GM18873 (cell line): Measurements from ENCODE around the gene VPS8.

ENCODE experiments used
- ATAC-seq: cut with Tn5 transposase; IDR thresholded peaks from one replicate; pipeline ENCODE4 v1.9.1; 2021; ENCODE audit warnings: mild to moderate bottlenecking, moderate library complexity, moderate number of reproducible peaks; ENCODE audit not compliant: unreplicated experiment, low FRiP score

The VPS8 gene

DNA sequence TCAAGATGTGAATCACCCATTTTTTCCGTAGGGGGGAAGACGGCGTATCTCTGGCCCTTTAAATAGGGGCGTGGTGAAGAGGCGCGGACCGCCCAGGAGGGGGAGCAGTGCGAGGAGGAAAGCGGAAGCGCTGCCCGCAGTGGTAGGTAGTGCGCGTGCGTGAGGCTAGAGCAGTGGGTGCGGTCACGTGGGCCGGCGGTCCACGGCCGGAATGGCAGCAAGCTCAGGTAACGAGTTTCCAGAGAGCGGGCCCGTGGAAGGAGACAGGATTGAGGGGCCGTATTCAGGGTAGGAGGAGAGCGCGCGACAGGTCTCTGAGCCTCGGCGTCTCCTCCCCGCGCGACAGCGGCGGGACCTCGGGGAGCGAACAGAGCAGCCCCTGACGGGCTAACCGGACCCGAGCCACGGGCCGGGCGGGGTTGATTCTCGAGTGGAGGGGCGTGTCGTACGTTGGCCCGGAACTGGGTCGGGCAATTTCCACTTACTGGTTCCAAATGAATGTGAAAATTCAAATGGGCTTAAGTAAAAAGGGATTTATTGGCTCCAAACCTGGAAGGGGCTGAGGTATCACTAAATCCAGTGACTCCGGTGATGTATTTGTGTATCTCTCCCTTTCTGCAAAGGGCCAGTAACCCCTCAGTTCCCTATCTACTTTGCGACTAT is at the start of gene VPS8:
VPS8 (plus strand) TSS at position 168 of the 663 bp plus-strand sequence. CDS start 12,467 bp downstream, outside the sequence.
- peak; percentile 82 for ATAC-seq

DNA sequence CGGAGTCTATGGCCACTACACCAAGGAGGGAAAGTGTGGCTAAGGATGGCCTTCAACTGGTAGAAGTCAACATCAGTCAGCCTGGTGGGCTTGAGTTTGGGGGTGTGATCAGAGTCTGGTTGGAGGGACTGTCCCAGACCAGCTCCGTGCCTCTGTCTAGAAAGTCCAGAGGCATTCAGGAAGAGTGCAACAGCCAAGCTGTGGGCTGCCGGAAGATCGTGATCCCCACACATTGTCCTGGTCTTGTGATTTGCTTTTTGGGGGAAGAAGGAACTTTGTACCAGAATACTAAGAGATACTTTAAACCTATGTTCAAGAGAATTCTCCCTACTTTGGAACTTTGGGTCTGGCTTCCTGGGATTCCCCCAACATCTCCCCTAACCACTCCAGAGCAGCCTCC is 47.8 kb upstream of the VPS8 start:
- no peak for ATAC-seq

DNA sequence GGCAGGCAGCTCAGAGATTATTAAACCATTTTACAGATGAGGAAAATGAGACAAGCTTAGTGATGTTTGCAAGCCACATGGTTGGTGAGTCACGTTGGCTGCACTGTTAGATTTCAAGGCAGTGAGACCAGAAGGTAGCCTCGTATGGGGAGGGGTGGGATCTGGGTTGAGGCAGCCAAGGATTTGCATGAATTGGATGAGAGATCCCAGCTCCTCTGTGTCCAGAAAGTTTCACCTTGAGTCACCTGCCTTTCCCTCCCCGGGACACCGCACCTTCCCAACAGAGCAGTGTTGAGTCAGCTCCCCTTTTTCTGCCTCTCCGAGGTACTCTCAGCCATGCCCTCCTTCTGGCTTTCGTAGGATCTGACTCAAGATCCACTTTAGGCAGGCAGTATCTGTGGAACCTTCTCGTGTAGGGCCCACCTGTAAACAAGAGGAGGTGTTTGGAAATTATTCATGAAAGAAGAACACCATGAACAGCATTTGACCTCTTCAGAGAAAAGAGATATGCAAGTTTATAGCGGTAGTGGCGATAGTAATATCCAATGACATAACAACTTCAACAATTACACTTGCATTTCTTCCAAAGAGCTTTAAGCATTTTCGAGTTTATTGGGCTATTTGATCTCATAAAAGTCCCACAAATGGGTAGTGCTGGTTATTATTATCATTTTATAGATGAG is 46.8 kb upstream of the VPS8 start:
- no peak for ATAC-seq

DNA sequence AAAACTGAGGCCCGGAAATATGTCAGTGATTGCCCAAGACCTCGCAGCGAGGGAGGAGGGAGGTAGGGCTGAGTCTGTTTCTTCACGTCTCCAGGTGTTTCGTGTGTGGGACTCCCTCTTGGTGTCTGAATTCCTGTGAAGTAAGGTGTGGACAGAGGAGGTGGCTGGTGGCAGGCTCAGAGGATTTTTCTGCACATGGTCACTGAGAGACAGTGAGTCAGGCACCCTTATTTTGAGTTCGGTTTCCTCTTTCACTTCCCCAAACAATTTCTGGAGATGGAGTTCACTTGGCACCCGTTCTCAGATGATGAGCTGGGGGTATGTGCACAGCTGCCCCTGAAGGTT is 46.3 kb upstream of the VPS8 start:
- ATAC-seq: no peak

GRCh38 chr3:184766555-184767261 is 45.3 kb upstream of the VPS8 start:
- ATAC-seq: no peak

DNA sequence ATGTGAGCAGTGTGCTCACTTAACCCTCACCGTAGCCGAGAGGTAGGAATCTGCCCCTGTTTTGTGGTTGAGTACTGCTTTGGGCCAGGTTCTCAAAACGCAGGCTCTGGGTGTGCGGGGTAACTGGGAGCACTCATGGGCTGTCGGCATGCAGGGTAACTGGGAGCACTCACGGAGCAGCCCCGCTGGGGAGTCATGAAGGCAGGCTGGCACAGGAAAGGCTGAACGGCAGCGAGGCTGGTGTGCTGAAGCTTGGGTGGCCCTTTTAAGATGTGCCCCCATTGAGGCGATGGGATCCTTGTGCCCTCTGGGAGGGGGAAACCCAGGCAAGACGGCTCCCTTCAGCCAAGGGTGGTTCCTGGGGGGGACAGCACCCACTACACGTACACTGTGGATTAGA is 44.6 kb upstream of the VPS8 start:
- no peak for ATAC-seq

- ATAC-seq: no peak
These were observed 42.4 kb upstream of the VPS8 start for GRCh38 chr3:184769382-184770170.

- no peak for ATAC-seq
These were observed 41.4 kb upstream of the VPS8 start for GRCh38 chr3:184770541-184770940.

DNA sequence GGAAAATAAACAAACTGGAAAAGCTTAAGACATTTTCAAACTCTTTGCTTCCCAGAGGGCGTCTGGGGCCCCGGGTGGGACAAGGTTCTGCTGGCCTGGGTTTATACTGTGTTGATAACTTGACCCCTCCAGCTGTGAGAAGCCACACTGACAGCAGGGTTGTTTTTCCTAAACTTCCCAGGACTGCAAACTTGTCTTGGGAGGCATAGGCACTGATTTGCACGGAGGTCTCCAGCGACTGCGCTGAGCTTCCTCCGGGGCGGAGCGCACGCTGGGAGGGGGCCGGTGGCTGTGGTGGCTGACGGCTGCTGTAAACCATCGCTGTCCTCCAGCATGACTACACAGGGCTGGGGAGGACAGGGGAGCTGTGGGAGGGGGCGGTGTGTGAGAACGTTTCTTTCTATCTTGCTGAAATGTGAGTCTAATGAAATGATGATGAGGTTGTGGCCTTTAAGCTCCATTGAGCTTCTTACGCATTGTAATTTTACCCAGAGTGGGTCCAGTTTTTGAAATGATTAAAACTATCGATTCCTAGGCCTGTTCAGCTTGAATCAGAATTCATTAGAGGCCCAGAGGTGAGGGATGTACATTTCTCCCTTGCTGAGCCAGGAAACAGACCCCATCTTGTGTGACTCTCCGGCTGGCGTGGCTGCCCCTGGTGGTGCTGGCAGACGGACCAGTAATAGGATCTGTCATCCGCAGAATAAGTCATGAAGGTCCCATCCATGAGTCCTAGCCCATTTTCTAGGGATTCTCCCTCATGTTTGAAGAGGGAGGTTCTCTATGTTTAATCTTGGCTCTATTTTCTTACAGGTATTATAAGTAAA is 40.5 kb upstream of the VPS8 start:
- ATAC-seq: no peak

GRCh38 chr3:184772667-184773272 is 39.2 kb upstream of the VPS8 start:
- ATAC-seq: no peak

DNA sequence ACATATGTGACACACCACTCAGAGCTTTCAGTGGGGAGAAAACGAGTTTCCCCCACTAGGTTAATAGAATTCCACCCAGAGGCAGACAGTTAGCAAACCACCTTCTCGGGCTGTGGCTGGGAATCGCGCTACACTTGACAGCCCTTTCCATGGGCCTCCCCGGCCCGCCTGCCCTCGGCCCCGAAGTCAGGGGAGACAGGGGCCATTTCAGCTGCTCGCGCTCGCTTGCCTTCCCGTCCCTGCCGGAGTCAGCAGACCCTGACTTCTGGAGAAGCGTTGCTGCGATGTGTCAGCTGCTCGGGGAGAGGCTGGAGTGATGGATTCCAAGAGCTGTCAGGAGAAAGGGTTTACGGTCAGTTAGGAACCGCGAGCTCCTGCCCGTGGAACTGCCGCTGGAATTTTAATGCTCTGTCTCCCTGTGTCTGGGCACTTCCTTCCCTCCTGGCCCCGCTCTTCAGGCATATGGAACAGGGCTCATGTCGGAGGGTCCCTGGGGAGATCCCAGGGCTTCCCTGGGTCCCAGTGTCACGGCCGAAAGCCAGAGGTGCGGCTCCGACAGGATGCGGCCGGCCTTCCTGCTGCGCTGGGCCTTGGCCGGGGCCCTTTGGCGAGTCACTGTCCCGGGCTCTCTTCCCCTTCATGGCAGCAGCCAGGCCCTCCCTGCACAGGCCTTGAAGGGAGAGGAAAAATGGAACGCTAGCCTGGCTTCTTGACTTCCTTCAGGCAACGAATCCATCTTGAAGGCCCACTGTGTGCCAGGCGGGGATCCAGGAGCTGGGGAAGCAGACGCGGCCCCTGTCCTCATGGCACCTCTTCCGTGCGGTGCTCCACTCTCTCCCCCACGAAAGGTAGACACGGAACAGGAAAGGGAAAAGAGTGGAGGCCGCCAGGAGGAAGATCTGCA is 38.4 kb upstream of the VPS8 start:
- no peak for ATAC-seq

GRCh38 chr3:184776916-184777315 is 35.0 kb upstream of the VPS8 start:
- no peak for ATAC-seq

- ATAC-seq: no peak
These were observed 34.2 kb upstream of the VPS8 start for GRCh38 chr3:184777566-184778356.

DNA sequence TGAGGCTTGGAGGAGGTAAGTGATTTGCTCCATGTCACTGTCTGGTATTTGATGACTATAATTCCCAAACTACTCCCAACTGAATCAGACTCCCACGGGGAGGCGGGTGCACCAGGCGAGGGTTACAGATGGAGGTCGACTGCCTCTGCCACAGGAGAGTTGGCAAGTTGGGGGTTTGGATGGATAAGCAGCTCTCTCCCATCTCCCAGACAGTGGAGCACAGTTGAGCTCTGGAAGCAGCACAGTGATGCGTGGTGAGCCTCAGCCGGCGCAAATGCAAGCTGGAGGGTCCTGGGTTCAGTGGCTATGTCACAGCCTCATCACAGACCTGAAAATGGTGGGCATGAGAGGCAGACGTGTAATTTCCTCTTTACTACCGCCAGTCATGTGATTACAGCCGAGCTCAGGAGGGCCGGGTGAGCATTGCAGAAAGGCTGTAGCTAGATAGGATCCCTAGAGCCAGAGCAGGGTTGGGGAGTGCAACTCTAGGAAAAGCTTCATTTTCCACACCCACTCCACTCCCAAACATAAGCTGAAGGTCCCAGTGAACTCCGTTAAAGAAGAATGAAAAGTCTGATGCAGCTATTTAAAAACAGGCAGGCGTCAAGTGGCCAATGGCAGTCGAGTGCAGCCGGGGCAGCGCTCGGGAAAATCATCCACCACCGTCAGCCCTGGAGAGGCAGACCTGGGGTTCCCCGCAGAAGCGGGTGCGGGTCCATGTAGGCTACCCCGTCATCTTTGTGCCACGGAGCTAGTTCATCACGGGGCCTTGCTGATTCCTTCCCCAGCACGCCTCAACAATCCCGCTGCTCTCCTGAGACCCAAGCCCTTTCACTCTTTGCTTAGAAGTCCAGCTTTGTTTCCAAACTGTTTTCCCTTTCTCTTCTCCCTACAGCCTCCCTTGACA is 33.3 kb upstream of the VPS8 start:
- ATAC-seq: no peak

- no peak for ATAC-seq
These were observed 30.9 kb upstream of the VPS8 start for GRCh38 chr3:184780981-184781515.

DNA sequence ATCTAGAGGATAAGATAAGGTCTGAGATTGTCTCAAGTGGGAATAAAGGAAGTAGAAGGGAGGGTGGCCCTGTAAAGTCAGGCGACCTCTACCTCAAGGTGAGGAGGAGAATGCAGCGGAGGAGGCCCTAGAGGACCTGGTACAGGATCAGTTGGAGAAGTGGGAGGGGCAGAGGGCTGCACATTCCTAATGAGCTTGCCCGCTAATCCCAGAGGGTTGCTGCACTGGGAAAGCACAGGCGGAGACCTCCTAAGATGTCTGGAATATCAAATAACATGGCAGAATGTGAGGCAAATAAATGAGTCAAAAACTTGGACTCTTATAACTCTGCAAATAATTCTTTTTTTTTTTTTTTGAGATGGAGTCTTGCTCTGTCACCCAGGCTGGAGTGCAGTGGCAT is 30.2 kb upstream of the VPS8 start:
- ATAC-seq: no peak

DNA sequence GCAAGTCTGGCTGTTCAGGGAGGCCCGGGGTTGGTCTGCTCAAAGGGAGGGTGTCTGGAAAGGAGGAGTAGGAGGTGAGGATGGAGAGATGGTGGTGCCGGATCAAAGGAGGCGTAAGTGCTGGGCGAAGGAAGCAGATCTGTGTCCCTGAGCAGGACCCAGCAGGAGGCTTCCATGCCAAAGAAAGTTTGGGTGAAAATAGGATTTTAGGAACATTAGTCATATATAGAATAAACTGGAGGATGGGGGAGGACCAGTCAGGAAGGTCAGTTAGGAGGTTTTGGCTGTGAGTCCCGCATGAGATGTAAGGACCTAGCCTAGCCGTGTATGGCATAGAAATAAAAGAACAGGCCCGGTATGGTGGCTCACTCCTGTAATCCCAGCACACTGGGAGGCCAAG is 28.6 kb upstream of the VPS8 start:
- no peak for ATAC-seq
